ENCODE measurements around the gene SYNM. TPM values are rescaled to one million over a fixed set of nuclear protein-coding genes. Genes with fewer than 3 reads are reported as not detected.

SYNM gene
- polyA plus RNA-seq, 1 experiment: 3.2 TPM

DNA sequence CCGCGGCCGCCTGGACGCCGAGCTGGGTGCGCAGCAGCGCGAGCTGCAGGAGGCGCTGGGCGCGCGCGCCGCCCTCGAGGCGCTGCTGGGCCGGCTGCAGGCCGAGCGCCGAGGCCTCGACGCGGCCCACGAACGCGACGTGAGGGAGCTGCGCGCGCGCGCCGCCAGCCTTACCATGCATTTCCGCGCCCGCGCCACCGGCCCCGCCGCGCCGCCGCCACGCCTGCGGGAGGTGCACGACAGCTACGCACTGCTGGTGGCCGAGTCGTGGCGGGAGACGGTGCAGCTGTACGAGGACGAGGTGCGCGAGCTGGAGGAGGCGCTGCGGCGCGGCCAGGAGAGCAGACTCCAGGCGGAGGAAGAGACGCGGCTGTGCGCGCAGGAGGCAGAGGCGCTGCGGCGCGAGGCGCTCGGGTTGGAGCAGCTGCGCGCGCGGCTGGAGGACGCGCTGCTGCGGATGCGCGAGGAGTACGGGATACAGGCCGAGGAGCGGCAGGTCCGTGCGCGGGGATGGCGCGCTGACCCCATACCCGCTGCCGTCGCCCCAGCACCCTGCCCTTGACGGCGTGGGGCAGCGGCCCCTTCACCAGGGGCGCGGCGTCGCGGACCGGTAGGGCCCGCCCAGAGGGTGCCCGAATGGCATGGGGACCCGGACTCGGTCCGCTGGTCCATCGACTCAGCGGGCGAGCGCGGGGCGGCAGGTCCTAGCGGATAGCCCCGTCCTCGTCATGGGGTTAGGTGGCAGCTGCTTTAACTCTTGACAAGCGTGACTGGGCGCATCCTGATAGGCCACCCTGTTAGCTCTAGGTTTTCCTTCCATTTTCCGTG, 848 bp downstream of the SYNM start:
- TF ChIP-seq, protein P1, sequence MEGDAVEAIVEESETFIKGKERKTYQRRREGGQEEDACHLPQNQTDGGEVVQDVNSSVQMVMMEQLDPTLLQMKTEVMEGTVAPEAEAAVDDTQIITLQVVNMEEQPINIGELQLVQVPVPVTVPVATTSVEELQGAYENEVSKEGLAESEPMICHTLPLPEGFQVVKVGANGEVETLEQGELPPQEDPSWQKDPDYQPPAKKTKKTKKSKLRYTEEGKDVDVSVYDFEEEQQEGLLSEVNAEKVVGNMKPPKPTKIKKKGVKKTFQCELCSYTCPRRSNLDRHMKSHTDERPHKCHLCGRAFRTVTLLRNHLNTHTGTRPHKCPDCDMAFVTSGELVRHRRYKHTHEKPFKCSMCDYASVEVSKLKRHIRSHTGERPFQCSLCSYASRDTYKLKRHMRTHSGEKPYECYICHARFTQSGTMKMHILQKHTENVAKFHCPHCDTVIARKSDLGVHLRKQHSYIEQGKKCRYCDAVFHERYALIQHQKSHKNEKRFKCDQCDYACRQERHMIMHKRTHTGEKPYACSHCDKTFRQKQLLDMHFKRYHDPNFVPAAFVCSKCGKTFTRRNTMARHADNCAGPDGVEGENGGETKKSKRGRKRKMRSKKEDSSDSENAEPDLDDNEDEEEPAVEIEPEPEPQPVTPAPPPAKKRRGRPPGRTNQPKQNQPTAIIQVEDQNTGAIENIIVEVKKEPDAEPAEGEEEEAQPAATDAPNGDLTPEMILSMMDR (IDR thresholded peaks at IDR 0.05; ENCODE audit: low read depth, low read length): no peak
- POLR2A ChIA-PET: interaction anchor here (0.5 to 1.9 kb wide), 4 partner anchors 18 to 294 kb away, joined by 4 to 7 read pairs (median 6); partner anchors contain the start of gene LRRC28
- Histone ChIP-seq H3K9me3 (ENCODE audit: control insufficient read depth, insufficient read depth, low read length) (no peaks in the 10 kb centered on the region), H3K27me3 (ENCODE audit: control insufficient read depth, insufficient read depth, low read length) (peaks cover 7% of the 10 kb centered on the region), H3K27ac (ENCODE audit: low read depth, low read length) (peak overlapping the region; percentile 70), H3K4me3 (ENCODE audit: low read depth, low read length) (peak overlapping the region; percentile 62)
- no peak for DNase-seq (ENCODE audit: low read depth, low spot score)
- CTCF ChIA-PET: interaction anchor here (0.5 to 3.0 kb wide), 21 partner anchors 8 to 706 kb away, joined by 3 to 26 read pairs (median 3); no protein-coding TSS in a partner anchor

- no peaks in the 10 kb centered on the region for H3K9me3 ChIP-seq (ENCODE audit: control insufficient read depth, insufficient read depth, low read length)
- POLR2A ChIA-PET: interaction anchor here (1.9 kb wide), 1 partner anchor 17 kb away, joined by 7 read pairs; no protein-coding TSS in a partner anchor
- CTCF ChIA-PET: interaction anchor here (1.0 to 3.0 kb wide), 5 partner anchors 9 to 106 kb away, joined by 3 to 26 read pairs (median 3); no protein-coding TSS in a partner anchor
- peak overlapping the region; percentile 70 for H3K27ac ChIP-seq (ENCODE audit: low read depth, low read length)
- DNase-seq (ENCODE audit: low read depth, low spot score): peak; percentile 89
- peaks cover 7% of the 10 kb centered on the region for H3K27me3 ChIP-seq (ENCODE audit: control insufficient read depth, insufficient read depth, low read length)
- peak overlapping the region; percentile 62 for H3K4me3 ChIP-seq (ENCODE audit: low read depth, low read length)
- TF ChIP-seq, protein P1 (IDR thresholded peaks at IDR 0.05; ENCODE audit: low read depth, low read length): no peak
These were observed 1.7 kb downstream of the SYNM start for GRCh38 chr15:99106417-99107220.

DNA sequence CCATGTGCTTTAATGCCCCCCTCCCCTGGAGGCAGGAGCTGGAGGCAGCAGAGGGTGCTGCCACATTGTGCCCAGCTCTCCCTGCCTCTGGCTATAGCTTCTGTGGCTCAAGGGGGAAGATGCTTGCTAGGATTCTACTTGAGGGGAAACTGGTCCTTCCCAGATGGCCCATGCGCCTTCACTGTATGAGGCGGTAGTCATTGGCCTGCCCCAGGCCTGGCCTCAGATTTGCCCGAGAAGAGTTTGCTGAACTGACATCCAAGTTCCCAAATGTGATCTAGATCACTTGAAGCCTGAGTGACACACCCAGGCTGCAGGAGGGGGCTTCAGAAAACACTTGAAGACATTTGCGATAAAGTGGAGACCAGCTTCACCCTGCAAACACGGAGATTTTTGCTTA, 4.1 kb downstream of the SYNM start:
- DNase-seq (ENCODE audit: low read depth, low spot score): no peak
- H3K4me3 ChIP-seq (ENCODE audit: low read depth, low read length): no peak overlapping the region
- ChIA-PET POLR2A (no interaction called here), CTCF (interaction anchor here (0.8 to 5.2 kb wide), 5 partner anchors 8 to 596 kb away, joined by 3 to 37 read pairs (median 4); no protein-coding TSS in a partner anchor)
- no peak overlapping the region for H3K27ac ChIP-seq (ENCODE audit: low read depth, low read length)
- TF ChIP-seq, protein P1 (IDR thresholded peaks at IDR 0.05; ENCODE audit: low read depth, low read length): no peak
- H3K9me3 ChIP-seq (ENCODE audit: control insufficient read depth, insufficient read depth, low read length): no peaks in the 10 kb centered on the region
- H3K27me3 ChIP-seq (ENCODE audit: control insufficient read depth, insufficient read depth, low read length): no peaks in the 10 kb centered on the region

GRCh38 chr15:99109555-99110021, 4.7 kb downstream of the SYNM start:
- TF ChIP-seq, protein P1 (IDR thresholded peaks at IDR 0.05; ENCODE audit: low read depth, low read length): no peak
- CTCF ChIA-PET: interaction anchor here (0.5 to 5.2 kb wide), 4 partner anchors 9 to 595 kb away, joined by 3 to 37 read pairs (median 4); no protein-coding TSS in a partner anchor
- POLR2A ChIA-PET: no interaction called here
- Histone ChIP-seq H3K27ac (ENCODE audit: low read depth, low read length) (no peak overlapping the region), H3K4me3 (ENCODE audit: low read depth, low read length) (no peak overlapping the region), H3K9me3 (ENCODE audit: control insufficient read depth, insufficient read depth, low read length) (no peaks in the 10 kb centered on the region), H3K27me3 (ENCODE audit: control insufficient read depth, insufficient read depth, low read length) (no peaks in the 10 kb centered on the region)
- DNase-seq (ENCODE audit: low read depth, low spot score): no peak
